Suprapubic skin (tissue), 3 donors: ENCODE data around the gene CRYL1.

Experiments used
- CTCF ChIP-seq, 2 donors: fragments of 200-600 bp in 1 of 2; fragments of 450-650 bp in 1 of 2; sonication (generic) in 1 of 2; IDR thresholded peaks; one replicate each; pipeline ENCODE4 v1.5.1; 2016 to 2019; ENCODE audit warnings: antibody characterized with exemption in 2 of 2, mild to moderate bottlenecking in 1 of 2, moderate library complexity in 1 of 2
- EP300 ChIP-seq: sonication (generic); formaldehyde crosslinking; IDR thresholded peaks from one replicate; pipeline ENCODE4 v1.6.1; 2017; ENCODE audit warnings: antibody characterized with exemption
- POLR2A ChIP-seq, 2 donors: fragments of 450-650 bp; IDR thresholded peaks; one replicate each; pipeline ENCODE4 v1.6.1; 2017; ENCODE audit warnings: antibody characterized with exemption in 2 of 2, mild to moderate bottlenecking in 2 of 2, moderate library complexity in 2 of 2

- no peak for TF ChIP-seq EP300
- no peak for TF ChIP-seq POLR2A (IDR thresholded peaks at IDR 0.05)
- TF ChIP-seq CTCF (IDR thresholded peaks at IDR 0.05) = no peak
These were observed 7.0 kb downstream of the CRYL1 start for GRCh38 chr13:20518660-20519100.
